HG02884 (cell line): ENCODE results near the gene PTPRD.

Source experiments
- ATAC-seq: cut with Tn5 transposase; IDR thresholded peaks from one replicate; pipeline ENCODE4 v1.9.1; 2021; ENCODE audit warnings: mild to moderate bottlenecking, moderate library complexity; ENCODE audit not compliant: unreplicated experiment

PTPRD gene

DNA sequence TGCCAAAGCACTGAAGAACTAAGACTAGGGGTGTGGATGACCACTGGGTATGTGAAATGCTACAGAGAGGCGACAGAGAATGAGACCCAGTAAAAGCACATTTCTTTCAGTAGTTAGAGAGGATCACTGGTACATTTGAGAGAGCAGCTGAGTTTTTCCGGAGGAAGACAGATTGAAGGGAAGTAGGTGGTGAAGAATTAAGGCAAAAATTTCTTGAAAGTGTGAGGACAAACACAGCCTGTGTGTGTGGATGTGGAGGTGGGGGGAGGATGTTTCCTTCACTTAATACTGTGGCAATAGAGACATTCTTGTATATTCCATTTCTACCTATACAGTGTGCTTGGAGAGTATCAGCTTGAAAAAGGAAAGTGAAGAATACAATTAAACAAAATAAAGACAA is 1942.1 kb downstream of the PTPRD start:
- ATAC-seq = no peak

DNA sequence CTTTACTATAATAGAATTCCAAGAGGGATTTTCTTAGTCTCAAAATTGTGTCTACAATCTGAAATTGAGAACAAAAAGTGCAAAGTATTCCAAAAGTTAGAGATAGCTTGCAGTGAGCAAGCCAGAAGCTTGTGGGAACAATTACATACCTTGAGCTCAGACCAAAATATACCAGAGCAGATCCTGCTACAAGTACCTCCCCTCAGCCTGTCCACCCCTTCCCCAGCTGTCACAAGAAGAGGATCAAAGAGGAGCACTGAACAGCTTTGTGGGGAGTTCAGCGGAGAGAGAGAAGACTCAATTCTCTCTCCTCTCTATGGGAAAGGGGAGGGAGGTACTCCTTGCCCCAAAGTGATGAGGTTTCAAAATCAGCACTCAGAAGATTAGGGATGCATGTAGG is 1944.1 kb downstream of the PTPRD start:
- no peak for ATAC-seq

DNA sequence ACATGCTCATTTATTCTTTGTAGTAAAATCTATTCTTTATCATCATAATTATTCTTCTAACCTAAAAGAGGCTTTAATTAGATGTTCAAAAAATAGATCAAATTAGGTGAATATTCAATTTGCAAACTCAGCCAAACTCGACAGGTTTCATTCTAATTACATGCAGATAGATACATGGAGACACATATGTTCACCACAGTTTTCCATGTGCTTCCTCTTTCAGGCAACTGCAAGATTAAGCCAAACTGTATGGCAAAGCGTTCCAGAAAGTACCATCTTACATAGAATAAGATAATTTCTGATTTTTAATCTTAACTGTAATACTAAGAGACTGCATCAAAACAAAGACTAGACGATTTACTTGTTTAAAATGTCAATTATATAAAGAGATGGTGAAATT is 1944.6 kb downstream of the PTPRD start:
- no peak for ATAC-seq

DNA sequence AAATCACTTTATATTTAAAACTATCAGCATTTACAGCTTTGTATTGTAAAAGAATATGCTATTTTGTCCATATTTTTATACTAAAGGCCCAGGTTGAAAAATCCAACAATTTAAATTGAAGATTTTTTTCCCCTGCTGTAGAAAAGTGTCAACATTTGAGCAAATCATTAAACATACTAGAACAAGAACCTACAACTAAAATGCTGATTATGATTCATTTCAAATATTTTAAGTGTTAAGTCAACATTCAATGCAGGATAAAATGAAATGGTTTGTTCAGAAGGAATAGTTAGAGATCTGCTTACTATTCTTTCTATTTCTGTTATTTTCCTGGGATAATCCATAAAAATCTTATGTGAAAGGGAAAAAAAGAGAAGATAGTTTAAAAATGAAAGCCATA is 1946.7 kb downstream of the PTPRD start:
- ATAC-seq = no peak

DNA sequence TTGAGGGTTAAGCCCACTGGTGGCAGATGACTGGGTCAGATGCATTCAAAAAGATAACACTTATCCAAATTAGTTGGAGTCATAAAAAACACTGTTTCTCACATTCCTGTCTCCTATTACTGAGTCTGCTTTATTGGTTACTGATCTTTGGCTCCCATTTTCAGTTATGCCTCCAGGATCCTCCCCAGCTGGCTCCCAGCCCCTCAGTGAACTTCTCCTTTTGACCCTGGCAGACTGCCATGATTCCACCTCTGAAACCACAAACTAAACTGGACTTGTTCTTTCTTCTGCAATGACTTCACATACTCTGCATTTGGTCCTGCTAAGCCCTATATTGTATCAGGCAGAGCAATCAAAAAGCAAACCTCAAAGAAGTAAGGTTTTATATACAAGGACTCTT is 1952.4 kb downstream of the PTPRD start:
- no peak for ATAC-seq

DNA sequence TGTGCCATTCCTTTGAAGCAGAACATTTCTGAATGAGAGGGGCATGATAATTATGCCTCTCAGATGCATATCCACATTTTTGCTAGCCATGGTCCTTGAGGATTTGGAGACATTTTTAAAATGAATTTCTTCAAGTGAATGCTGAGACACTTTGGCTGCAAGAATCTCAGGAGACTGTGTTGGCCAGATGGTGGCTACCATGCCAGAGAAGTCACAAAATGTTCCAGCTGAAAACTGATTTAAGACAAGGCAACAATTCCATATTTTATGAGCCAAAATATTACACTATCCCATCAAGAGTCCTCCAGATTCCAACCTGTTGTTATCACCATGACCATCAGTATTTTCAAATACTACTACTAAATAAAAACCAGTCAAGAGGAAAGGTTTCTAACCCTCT is 1953.7 kb downstream of the PTPRD start:
- no peak for ATAC-seq

DNA sequence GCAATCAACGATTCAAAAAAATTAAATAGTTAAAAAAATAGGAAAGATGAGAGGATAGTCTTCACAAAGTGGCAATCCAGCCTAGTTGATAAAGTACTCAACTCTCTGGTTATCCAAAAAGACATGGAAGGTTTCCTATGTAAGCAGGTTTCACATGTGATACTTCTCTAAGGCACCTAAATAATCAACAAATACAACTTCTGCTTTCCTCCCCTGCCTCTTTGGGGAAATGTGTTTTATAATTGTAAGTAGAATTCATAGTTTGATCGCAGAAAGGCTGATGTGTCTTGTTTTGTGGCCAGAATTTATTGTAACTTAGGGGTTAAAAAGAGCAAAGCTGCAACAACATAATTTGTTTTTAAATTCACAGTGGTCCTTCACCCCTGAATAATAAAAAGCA is 1957.7 kb downstream of the PTPRD start:
- ATAC-seq = no peak

DNA sequence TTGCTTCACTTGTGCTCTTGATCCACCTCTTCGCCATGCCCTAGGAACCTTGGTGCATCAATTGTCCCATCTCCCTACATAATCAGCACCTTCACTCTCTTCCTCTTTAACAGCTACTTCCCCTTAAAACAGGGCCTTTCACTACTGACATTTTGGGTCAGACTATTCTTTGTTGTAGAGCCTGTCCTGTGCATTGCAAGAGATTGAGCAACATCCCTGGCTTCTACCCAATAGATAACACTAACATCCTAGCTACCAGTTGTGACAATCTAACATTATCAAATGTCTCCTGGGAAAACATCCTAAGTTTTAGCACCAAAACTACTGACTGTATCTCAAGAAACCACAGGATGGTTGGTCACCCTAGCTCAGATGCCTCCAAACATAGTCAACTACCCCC is 1958.9 kb downstream of the PTPRD start:
- no peak for ATAC-seq

DNA sequence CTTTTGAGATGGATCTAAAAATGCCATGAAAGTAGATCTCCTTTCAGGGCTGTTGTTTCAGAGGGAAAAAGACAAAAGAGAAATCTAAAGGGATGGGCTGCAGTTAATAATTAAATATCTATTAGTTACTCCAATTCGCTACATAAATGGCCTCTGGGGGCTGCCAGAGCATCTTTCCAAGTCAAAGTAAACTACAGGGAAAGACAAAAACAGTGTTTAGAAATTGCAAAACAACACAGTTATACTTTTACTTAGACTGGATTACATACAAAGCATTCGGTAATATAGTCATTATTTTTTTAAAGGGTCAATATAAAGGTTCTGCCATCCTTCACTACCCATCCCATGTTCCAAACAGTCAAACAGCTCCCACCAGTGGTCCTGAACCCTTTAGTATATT is 1959.7 kb downstream of the PTPRD start:
- no peak for ATAC-seq

DNA sequence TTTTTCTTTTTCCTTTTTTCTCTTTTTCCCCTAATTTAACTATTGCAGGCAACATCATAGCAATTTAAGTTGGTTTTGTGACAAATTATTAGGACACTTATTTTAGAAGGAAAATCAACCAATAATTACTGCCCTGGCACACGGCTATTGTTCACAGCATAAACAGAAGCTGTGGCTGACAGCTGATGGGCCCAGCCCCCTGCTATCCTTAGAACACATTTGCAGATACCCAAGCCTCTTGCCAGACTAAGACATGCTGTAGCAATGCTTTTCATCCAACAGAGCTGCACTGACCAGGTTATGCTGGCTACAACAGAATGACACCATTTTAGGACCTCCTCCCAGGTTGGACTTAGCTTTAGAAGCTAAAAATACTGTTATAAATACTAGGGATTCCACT is 1960.5 kb downstream of the PTPRD start:
- no peak for ATAC-seq

DNA sequence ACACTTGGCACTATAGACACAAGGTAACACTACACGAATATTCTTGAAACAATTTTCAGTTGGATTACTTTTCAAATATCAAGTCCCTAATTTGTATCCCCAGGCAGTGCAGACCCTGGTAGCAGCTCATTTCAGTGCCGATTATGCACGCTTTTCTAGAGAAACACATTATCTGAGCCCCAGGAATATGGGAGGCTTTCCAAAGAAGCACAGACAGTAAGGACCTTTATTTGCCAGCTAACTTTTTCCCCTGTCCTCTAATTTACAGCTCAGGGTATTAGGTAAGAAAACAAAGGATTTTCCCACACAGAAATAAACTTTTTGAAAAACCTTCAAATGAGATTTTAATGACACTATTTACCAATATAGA is 1961.0 kb downstream of the PTPRD start:
- ATAC-seq = no peak

DNA sequence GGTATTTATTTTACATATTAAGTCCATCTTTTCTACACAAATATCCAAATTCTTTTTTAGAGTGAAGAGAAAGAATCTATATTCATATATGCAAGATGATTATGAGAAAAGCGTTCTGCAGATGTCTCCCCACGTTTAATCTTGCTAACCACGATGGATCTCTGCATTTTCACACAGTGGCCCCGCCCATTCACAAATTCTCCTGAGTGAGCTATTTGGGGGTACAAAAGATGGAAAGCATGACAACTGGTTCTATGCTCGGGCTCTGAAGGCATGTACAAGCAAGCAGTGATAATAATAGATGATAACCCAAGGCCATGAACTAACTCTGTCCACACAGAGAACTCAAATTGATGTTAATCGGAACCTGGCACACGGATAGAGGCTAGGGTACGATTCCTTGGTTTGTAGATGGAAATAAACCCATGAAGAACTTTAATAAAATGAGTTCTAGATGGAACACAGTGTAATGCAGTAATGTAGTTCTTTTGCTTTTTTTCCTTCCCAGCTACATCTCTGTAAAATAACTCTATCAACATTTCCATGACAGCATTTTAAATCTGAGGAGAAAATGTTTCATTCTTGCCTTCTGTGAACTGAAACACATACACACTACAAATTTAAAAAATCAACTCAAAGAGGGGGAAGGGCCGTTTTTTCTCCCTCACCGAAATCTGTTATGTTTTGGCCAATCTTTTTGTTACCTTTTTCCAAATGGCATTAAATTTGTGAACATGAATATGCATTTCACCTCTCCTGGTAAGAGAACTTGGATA is 1961.5 kb downstream of the PTPRD start:
- ATAC-seq = no peak

DNA sequence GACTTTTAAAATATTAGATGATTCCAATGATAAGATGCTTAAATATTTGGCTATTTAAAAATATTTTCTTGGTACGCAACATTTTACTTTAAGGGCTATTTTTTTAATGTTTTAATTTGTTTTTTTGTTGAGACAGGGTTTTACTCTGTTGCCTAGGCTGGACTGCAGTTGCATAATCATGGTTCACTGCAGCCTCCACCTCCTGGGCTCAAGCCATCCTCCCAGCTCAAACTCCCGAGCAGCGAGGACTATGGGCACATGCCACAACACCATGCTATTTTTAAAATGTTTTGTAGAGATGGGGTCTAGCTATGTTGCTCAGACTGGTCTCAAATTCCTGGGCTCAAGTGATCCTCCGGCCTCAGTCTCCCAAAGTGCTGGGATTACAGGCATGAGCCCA is 1963.0 kb downstream of the PTPRD start:
- ATAC-seq = no peak

DNA sequence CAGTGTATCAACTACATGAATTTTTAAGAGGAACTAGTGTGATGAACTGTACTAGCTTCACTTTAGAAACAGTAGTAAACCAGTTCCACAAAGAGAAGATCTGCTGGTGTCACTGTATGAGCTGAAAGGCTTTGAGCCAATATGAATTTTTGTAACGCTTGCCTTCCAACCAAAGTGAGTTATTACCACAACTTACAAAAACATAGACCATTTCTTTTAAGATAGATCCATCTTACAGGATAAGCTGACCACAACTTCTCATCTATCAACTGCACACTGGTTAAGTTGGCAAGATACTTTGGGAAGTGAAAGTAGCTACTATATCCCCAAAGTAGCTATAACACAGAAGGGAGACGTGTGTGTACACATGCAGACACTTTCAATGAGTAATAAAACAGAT is 1963.6 kb downstream of the PTPRD start:
- ATAC-seq = no peak

DNA sequence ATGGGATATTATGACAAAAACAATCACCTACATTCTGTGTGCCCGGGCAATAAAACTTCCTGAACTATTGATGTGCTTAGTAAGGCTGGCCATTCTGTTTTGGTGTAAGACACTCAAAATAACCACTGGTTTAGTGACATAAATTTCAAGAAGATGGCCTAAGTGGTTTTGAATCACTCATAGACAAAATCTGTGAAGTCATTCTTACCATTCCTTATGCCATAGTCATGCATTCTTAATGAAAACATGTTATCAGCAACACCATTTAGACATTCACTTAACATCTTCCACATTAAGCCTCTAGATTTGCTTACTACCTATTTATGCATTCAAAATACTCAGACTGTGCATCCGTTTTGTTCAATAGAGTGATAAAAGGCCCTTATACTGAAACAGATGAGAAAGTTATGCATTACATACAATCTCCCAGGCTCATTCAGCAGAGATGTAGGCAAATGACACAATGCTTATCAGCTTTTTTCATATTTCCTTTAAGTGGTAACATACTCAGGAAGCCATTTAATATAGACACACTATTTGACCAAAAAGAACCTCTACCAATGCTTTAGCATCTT is 1964.4 kb downstream of the PTPRD start:
- no peak for ATAC-seq

DNA sequence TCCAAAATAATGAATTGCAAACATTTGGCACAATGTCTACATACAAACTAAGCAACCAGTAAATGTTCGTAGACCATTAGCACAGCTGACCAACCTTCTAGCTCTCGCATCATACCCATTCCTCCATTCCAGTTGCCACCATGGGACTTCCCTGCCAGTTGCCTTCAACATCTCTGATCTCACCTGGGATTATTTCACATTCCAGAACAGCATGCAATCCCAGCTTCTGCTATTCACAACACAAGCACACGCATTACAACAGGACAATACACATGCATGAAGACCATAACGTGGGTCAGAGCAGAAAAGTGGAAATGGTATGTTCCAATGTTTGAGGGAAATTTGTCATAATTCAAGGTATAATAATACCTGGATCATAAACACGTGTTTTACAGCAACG is 1965.0 kb downstream of the PTPRD start:
- ATAC-seq = no peak

DNA sequence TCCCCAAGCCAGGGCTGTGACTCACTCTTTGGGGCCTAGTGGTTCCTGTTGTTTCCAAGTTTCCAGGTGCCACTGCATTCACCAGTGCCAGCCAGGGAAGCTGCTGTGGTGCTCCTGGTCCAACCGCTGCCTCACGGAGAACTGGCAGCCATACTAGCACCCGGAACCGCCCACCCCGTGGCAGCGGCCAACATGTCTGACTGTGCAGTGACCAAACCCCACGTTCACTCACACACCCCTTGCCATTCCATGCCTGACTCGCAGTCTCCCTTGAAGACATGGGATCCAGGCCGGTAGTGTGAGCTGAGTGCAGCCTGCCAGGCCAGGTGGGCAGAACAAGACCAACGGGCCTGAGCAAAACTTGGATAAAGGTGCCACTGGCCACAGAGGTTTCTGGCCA is 1968.2 kb downstream of the PTPRD start:
- no peak for ATAC-seq

DNA sequence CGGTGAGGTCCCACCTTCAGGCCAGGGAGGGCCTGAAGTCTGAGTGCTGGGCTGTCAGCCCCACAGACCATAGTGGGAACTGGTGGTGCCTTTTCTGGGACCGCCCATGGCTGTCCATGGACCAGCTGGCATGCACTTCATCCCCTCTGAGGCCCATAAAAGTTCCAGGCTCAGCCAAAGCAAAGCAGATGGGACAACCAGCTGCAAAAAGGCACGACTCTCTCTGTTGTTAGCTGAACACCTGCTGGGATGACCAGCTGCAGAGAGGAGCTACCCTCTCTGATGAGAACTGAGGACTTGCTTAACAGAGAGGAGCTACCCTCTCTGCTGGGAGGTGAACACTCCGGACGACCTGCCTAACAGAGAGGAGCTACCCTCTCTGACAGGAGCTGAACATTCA is 1968.9 kb downstream of the PTPRD start:
- ATAC-seq = no peak

DNA sequence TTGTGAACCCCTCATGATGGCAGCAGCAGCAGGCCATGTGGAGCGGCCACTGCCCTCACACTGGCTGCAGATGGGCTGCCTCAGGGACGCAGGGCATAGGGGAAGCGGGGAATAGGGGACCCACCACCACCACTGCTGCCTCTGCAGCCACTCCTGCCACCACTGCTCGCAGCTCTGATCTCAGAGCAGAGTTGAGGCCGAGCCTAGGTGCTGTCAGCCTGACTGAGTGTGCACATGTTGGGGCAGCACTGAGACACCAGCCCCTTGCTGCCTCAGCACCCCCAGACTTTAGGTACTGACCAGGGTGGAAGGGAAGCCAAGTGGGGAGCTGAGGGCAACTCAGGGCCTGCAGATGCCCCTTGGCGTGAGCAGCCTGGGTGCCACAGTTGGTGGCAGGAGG is 1969.3 kb downstream of the PTPRD start:
- no peak for ATAC-seq

DNA sequence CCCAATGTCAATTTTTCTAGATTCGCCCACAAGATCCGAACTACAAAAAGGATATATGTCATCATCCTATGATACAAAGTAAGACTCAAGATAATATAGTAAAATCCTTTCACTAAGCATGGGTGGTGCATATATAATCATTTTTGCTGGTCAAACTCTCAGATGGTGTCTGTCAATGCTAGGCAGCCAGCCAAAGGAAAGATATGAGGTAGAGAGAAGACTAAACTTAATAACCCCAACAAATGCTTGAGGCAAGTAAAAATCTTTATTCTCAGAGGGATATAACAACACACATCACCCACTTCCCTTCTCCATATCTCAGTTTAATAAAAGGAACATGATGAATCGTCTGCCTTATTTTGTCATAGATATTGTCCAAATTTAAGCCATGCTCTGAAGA is 1972.0 kb downstream of the PTPRD start:
- ATAC-seq = no peak

DNA sequence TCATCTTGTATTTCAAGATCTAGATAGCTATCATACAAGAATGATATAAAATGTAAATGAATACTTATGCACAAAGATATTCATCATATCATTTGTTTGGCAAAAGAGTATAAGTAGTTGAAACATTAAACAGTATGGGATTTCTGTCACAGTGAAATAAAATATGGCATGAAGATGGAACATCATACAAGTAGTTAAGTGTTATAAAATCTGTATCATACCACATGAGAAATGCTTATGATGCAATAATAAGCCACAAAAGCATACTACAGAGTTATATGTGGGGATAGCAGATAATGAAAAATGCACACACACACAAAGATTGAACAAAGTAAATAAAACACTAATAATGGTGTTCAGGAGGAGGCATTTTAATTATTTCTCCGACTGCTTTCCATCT is 1975.2 kb downstream of the PTPRD start:
- no peak for ATAC-seq

DNA sequence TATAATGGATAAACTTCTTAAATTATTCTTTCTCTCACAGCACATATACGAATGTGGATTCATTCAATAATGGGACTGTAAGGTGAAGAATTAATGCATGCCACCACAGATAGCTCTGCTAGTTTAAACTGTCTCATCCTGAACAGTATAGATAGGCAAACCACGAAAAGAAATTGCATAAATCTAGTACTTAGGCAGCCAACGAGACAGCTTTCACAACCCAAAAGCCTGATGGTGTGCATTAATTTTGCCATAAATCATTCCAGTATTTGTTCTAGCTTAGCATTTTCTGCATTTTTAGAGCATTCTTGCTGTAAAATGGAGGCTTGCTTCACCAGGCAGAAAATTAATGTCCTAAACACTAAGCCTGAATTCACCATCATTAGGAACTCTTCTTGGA is 1979.0 kb downstream of the PTPRD start:
- no peak for ATAC-seq

DNA sequence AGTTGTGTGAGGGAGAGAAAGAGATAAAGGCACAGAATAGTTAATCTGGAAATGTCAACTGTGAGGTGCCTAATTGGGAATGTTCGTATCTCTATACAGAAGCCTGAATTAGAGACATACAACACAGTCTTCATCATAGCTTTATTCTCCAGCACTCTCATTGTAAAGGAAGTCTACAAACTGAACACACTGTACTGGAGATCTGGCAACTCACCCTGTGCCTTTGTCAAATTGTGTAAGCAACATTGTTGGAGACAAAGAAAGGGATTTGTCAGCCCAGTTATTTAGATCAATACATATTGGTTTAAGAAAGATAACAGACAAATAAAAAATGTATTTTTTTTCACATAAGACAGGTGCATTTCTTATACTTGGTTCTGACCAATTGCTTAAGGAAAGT is 1980.3 kb downstream of the PTPRD start:
- no peak for ATAC-seq
